H1 (cell line): ENCODE data around the gene EBNA1BP2. TPM values are rescaled to one million over a fixed set of nuclear protein-coding genes. Genes with fewer than 3 reads are reported as not detected.

Experiments used
- CTCF ChIA-PET: fragments of 300-600 bp; sonication (Branson Sonifier 250); formaldehyde crosslinking; loops from one replicate; lab custom pipeline; 2021; ENCODE audit not compliant: partially characterized antibody; lab: Charles Lee
- POLR2A ChIA-PET: fragments of 300-600 bp; sonication (Branson Sonifier 250); formaldehyde crosslinking; loops from one replicate; lab custom pipeline; 2021; ENCODE audit warnings: inconsistent platforms; ENCODE audit not compliant: partially characterized antibody; lab: Charles Lee
- DNase-seq, 2 experiments: peaks; one replicate each; pipeline versions ENCODE4 v3.0.0 to v3.0.0-alpha.2; 2010 to 2022; ENCODE audit warnings: low spot score in 2 of 2, low read depth in 1 of 2, mixed read lengths in 1 of 2
- FAIRE-seq: peaks from 2 replicates; lab custom pipeline; 2011; peaks lifted over from hg19 to GRCh38; lab: Jason Lieb, UNC
- H2AFZ ChIP-seq: 2 replicates; pipeline ENCODE4 v1.8.1; 2012; ENCODE audit warnings: low read length, inconsistent platforms
- H2AK5ac ChIP-seq: 2 replicates; pipeline ENCODE4 v1.6.1; 2013; ENCODE audit warnings: low read depth, low read length
- H2BK120ac ChIP-seq: replicated peaks from 2 replicates; pipeline ENCODE3; 2013; ENCODE audit warnings: low read depth, low read length, inconsistent platforms
- H2BK12ac ChIP-seq: 2 replicates; pipeline ENCODE4 v1.6.1; 2013; ENCODE audit warnings: low read depth, low read length
- H2BK15ac ChIP-seq: 2 replicates; pipeline ENCODE4 v1.6.1; 2013; ENCODE audit warnings: low read length
- H2BK20ac ChIP-seq: 2 replicates; pipeline ENCODE4 v1.6.1; 2013; ENCODE audit warnings: low read length
- H2BK5ac ChIP-seq: 2 replicates; pipeline ENCODE4 v1.6.1; 2013; ENCODE audit warnings: low read depth, low read length
- H3K14ac ChIP-seq: 2 replicates; pipeline ENCODE4 v1.6.1; 2013; ENCODE audit warnings: inconsistent platforms; ENCODE audit not compliant: insufficient read length
- H3K18ac ChIP-seq: 2 replicates; pipeline ENCODE4 v1.6.1; 2013; ENCODE audit warnings: low read length; ENCODE audit errors: extremely low read depth
- H3K23ac ChIP-seq: 2 replicates; pipeline ENCODE4 v1.6.1; 2013; ENCODE audit warnings: inconsistent platforms; ENCODE audit not compliant: insufficient read length
- H3K23me2 ChIP-seq: 2 replicates; pipeline ENCODE4 v1.6.1; 2013; ENCODE audit warnings: low read depth, low read length
- H3K27ac ChIP-seq: 2 replicates; pipeline ENCODE4 v1.6.1; 2011; ENCODE audit warnings: low read depth, low read length, inconsistent platforms
- H3K27me3 ChIP-seq, 4 experiments: replicated peaks in 1 of 4; 1 replicate in 1 of 4; 2 replicates in 3 of 4; pipeline versions ENCODE4 v1.6.1 to v1.8.1; 2011 to 2013; ENCODE audit warnings: low read length in 3 of 4, mild to moderate bottlenecking in 3 of 4, inconsistent platforms in 2 of 4, mixed read lengths in 2 of 4, moderate library complexity in 1 of 4; ENCODE audit not compliant: control insufficient read depth in 3 of 4, insufficient read depth in 3 of 4; ENCODE audit errors: extremely low read depth in 1 of 4
- H3K36me3 ChIP-seq, 4 experiments: 2 replicates each; pipeline versions ENCODE4 v1.6.1 to v1.8.1; 2011 to 2013; ENCODE audit warnings: mild to moderate bottlenecking in 4 of 4, low read length in 3 of 4, moderate library complexity in 2 of 4, control low read depth in 1 of 4, inconsistent platforms in 1 of 4; ENCODE audit not compliant: insufficient read depth in 4 of 4, control insufficient read depth in 2 of 4
- H3K4ac ChIP-seq: replicated peaks from 2 replicates; pipeline ENCODE3; 2013; ENCODE audit warnings: low read length, low read depth, mixed read lengths, inconsistent platforms; ENCODE audit not compliant: insufficient read length
- H3K4me1 ChIP-seq, 4 experiments: replicated peaks in 1 of 4; 1 replicate in 1 of 4; 2 replicates in 3 of 4; pipeline versions ENCODE4 v1.6.1 to v1.8.1; 2011 to 2013; ENCODE audit warnings: low read length in 3 of 4, inconsistent platforms in 2 of 4, mixed read lengths in 1 of 4; ENCODE audit not compliant: insufficient read depth in 4 of 4, control insufficient read depth in 3 of 4
- H3K4me2 ChIP-seq, 2 experiments: 2 replicates each; pipeline versions ENCODE4 v1.6.1 to v1.8.1; 2011 to 2013; ENCODE audit warnings: low read depth in 2 of 2, low read length in 2 of 2, control low read depth in 1 of 2, inconsistent platforms in 1 of 2, mild to moderate bottlenecking in 1 of 2; ENCODE audit not compliant: insufficient read depth in 1 of 2
- H3K4me3 ChIP-seq, 4 experiments: fragments of 200-600, 300-600 bp in 1 of 4; sonication (generic), shearing (Covaris generic), sonication (Bioruptor Twin) in 1 of 4; 2 replicates each; pipeline versions ENCODE4 v1.5.1 to v1.8.1; 2011 to 2016; ENCODE audit warnings: low read length in 4 of 4, low read depth in 3 of 4, control low read depth in 2 of 4, inconsistent platforms in 2 of 4, mild to moderate bottlenecking in 2 of 4, mixed read lengths in 1 of 4, moderate library complexity in 1 of 4; ENCODE audit not compliant: insufficient read depth in 2 of 4; ENCODE audit errors: extremely low read depth in 1 of 4
- H3K56ac ChIP-seq: replicated peaks from 2 replicates; pipeline ENCODE3; 2013; ENCODE audit warnings: low read depth, mild to moderate bottlenecking, mixed read lengths, low read length, inconsistent platforms; ENCODE audit not compliant: insufficient read length
- H3K79me1 ChIP-seq: 2 replicates; pipeline ENCODE4 v1.6.1; 2013; ENCODE audit warnings: low read depth, low read length, control low read depth
- H3K79me2 ChIP-seq, 2 experiments: 2 replicates each; pipeline versions ENCODE4 v1.6.1 to v1.8.1; 2012 to 2013; ENCODE audit warnings: low read length in 2 of 2, mild to moderate bottlenecking in 2 of 2, inconsistent platforms in 1 of 2; ENCODE audit not compliant: insufficient read depth in 2 of 2, control insufficient read depth in 1 of 2
- H3K9ac ChIP-seq, 4 experiments: replicated peaks in 1 of 4; 1 replicate in 1 of 4; 2 replicates in 3 of 4; pipeline versions ENCODE4 v1.6.1 to v1.8.1; 2011 to 2013; ENCODE audit warnings: low read depth in 3 of 4, low read length in 3 of 4, control low read depth in 2 of 4, mild to moderate bottlenecking in 2 of 4, moderate library complexity in 2 of 4, inconsistent platforms in 1 of 4; ENCODE audit errors: extremely low read depth in 1 of 4
- H3K9me3 ChIP-seq, 2 experiments: 2 replicates each; pipeline versions ENCODE4 v1.6.1 to v1.8.1; 2012 to 2013; ENCODE audit warnings: mild to moderate bottlenecking in 2 of 2, moderate library complexity in 2 of 2, control low read depth in 1 of 2, inconsistent platforms in 1 of 2, low read depth in 1 of 2, low read length in 1 of 2, mixed read lengths in 1 of 2; ENCODE audit not compliant: insufficient read depth in 2 of 2
- H4K20me1 ChIP-seq, 2 experiments: replicated peaks in 1 of 2; 2 replicates each; pipeline versions ENCODE3 to v1.8.1; 2011 to 2013; ENCODE audit warnings: inconsistent platforms in 2 of 2, low read length in 2 of 2, mild to moderate bottlenecking in 1 of 2; ENCODE audit not compliant: insufficient read depth in 2 of 2, control insufficient read depth in 1 of 2
- H4K5ac ChIP-seq: 2 replicates; pipeline ENCODE4 v1.6.1; 2013; ENCODE audit warnings: low read length, low read depth, mixed read lengths, inconsistent platforms; ENCODE audit not compliant: insufficient read length
- H4K8ac ChIP-seq: 2 replicates; pipeline ENCODE4 v1.8.0; 2013; ENCODE audit warnings: mild to moderate bottlenecking, moderate library complexity, low read length, inconsistent platforms; ENCODE audit not compliant: insufficient read depth; ENCODE audit errors: extremely low read depth
- H4K91ac ChIP-seq: replicated peaks from 2 replicates; pipeline ENCODE3; 2013; ENCODE audit warnings: low read length, mixed read lengths, inconsistent platforms; ENCODE audit not compliant: insufficient read length
- BCL11A ChIP-seq, 2 experiments: IDR thresholded peaks; one replicate each; pipeline ENCODE4 v1.6.1; 2011; ENCODE audit warnings: low read depth in 2 of 2, low read length in 2 of 2, mild to moderate bottlenecking in 2 of 2
- CHD1 ChIP-seq: IDR thresholded peaks from 2 replicates; pipeline ENCODE4 v1.6.1; 2012; ENCODE audit warnings: low read depth, low read length, improper control_type of control experiment
- CTBP2 ChIP-seq: IDR thresholded peaks from 2 replicates; pipeline ENCODE4 v1.7.0; 2011; ENCODE audit warnings: borderline replicate concordance, mild to moderate bottlenecking, moderate library complexity, mixed read lengths, low read length; ENCODE audit not compliant: insufficient read depth, insufficient read length
- E2F6 ChIP-seq: IDR thresholded peaks from 2 replicates; pipeline ENCODE4 v1.6.1; 2012; ENCODE audit warnings: inconsistent platforms
- GTF2F1 ChIP-seq: IDR thresholded peaks from 2 replicates; pipeline ENCODE4 v1.6.1; 2012; ENCODE audit warnings: low read depth, low read length, improper control_type of control experiment, borderline replicate concordance
- JUN ChIP-seq: IDR thresholded peaks from 2 replicates; pipeline ENCODE4 v1.6.1; 2011; ENCODE audit warnings: low read depth, mild to moderate bottlenecking, improper control_type of control experiment, low read length
- KDM1A ChIP-seq: fragments of 200-600, 300-600 bp; sonication (generic); IDR thresholded peaks from 2 replicates; pipeline ENCODE4 v1.7.1; 2016; ENCODE audit warnings: mild to moderate bottlenecking, low read length, borderline replicate concordance
- POLR2AphosphoS5 ChIP-seq: IDR thresholded peaks from 2 replicates; pipeline ENCODE4 v1.6.1; 2011; ENCODE audit warnings: low read depth, low read length
- RFX5 ChIP-seq: IDR thresholded peaks from 2 replicates; pipeline ENCODE4 v1.6.1; 2011; ENCODE audit warnings: low read depth, low read length, improper control_type of control experiment, borderline replicate concordance
- RNF2 ChIP-seq: fragments of 200-900, 300-1000 bp; sonication (generic); IDR thresholded peaks from 2 replicates; pipeline ENCODE4 v1.7.1; 2016; ENCODE audit warnings: borderline replicate concordance, low read depth, mild to moderate bottlenecking, antibody characterized with exemption, low read length; ENCODE audit not compliant: poor library complexity, severe bottlenecking; ENCODE audit errors: missing control alignments
- SP1 ChIP-seq: IDR thresholded peaks from 2 replicates; pipeline ENCODE4 v1.6.1; 2011; ENCODE audit warnings: low read depth, low read length
- SRF ChIP-seq: IDR thresholded peaks from 2 replicates; pipeline ENCODE4 v1.6.1; 2011; ENCODE audit warnings: mild to moderate bottlenecking, low read depth, low read length, moderate library complexity
- TBP ChIP-seq: IDR thresholded peaks from 2 replicates; pipeline ENCODE4 v1.6.1; 2011; ENCODE audit warnings: low read depth, low read length, improper control_type of control experiment
- ZNF274 ChIP-seq: IDR thresholded peaks from 2 replicates; pipeline ENCODE4 v1.7.0; 2012; ENCODE audit warnings: low read length, borderline replicate concordance; ENCODE audit errors: extremely low read depth
- WGBS, 2 experiments: shearing (Covaris generic) in 1 of 2; methylation state at CpG; one replicate each; pipeline versions ENCODE4 v1.1.6 to v1.1.7; 2013 to 2015; ENCODE audit warnings: low lambda C conversion rate in 2 of 2, mixed read lengths in 2 of 2, inconsistent platforms in 1 of 2, low coverage in 1 of 2, missing lambda C conversion rate in 1 of 2; ENCODE audit not compliant: insufficient replicate concordance in 2 of 2, insufficient coverage in 1 of 2, insufficient read length in 1 of 2; ENCODE audit errors: extremely low coverage in 1 of 2, missing lambda C conversion rate in 1 of 2; 5-methylcytosine and 5-hydroxymethylcytosine counted together
- polyA plus RNA-seq, 7 experiments: library from polyadenylated mRNA; depleted of rRNA in 3 of 7; stranded (reverse) in 5 of 7; unstranded in 2 of 7; fragments of >200 nt in 5 of 7; fragments of 200-250 nt in 2 of 7; gene quantifications; 1 replicate in 5 of 7; 2 replicates in 1 of 7; 4 replicates in 1 of 7; pipeline versions ENCODE4 v1.2.1 to v1.2.3, GENCODE V29; 2011 to 2013; ENCODE audit warnings: missing spikeins in 2 of 7, mixed read lengths in 2 of 7
- total RNA-seq: library from RNA; stranded (reverse); fragmentation: NEBNext Ultra II Directional; extraction: Animal tissue kit (Norgen Biotek cat#: 25700); gene quantifications from 2 replicates; pipeline ENCODE4 v1.2.1, GENCODE V29; 2021

EBNA1BP2 gene
- total and polyA plus RNA-seq, 2 of the 8 experiments (the other 6 are each of a cell fraction or from before 2014, with no cell fraction given), result 31.0 to 104 TPM

GRCh38 chr1:43129426-43129825, 42.7 kb downstream of the EBNA1BP2 start:
- Histone ChIP-seq H3K79me2 (no peaks in the 10 kb centered on the region), H2BK12ac (no peak overlapping the region), H3K4me1 (no peaks in the 10 kb centered on the region), H4K8ac (no peak overlapping the region), H3K56ac (no peak overlapping the region), H3K18ac (no peak overlapping the region; the same call in 1 of the 2 replicates), H2BK5ac (no peak overlapping the region), H3K36me3 (peaks cover 0 to 13% (median 0%) of the 10 kb centered on the region in 4 experiments; a peak in 3 of 8 replicates), H3K23me2 (peaks cover 2% of the 10 kb centered on the region; the same call in 1 of the 2 replicates), H2BK20ac (no peak overlapping the region), H2AK5ac (peak overlapping the region; percentile 4; the same call in 1 of the 2 replicates), H3K79me1 (no peaks in the 10 kb centered on the region; the same call in 1 of the 2 replicates), H4K91ac (no peak overlapping the region), H4K20me1 (no peaks in the 10 kb centered on the region), H2BK120ac (no peak overlapping the region), H3K9me3 (peaks cover 3 to 9% of the 10 kb centered on the region in 2 experiments; a peak in 2 of 4 replicates), H3K27ac (no peak overlapping the region), H2BK15ac (no peak overlapping the region), H3K23ac (no peak overlapping the region), H3K27me3 (no peaks in the 10 kb centered on the region), H2AFZ (no peak overlapping the region), H4K5ac (no peak overlapping the region), H3K4ac (no peak overlapping the region), H3K9ac (no peak overlapping the region), H3K4me2 (no peak overlapping the region), H3K4me3 (no peak overlapping the region), H3K14ac (no peak overlapping the region)
- CTCF ChIA-PET, result interaction anchor here (1.6 kb wide), 1 partner anchor 14 kb away, joined by 8 read pairs; no protein-coding TSS in a partner anchor
- POLR2A ChIA-PET, result no interaction called here
- FAIRE-seq, result no peak
- DNase-seq, result no peak
- WGBS, 2 experiments, result 89% methylated on average over 5 of the region's 5 CpGs; no CpG with 5 or more reads in 1 of the 2 experiments
- TF ChIP-seq BCL11A (IDR thresholded peaks at IDR 0.05; ENCODE audit: low read depth in 2 of 2, low read length in 2 of 2), result no peak
- TF ChIP-seq KDM1A, result no peak
- TF ChIP-seq ZNF274, result no peak
- TF ChIP-seq E2F6, result no peak
- no peak for TF ChIP-seq POLR2AphosphoS5
- no peak for TF ChIP-seq JUN
- no peak for TF ChIP-seq CTBP2
- no peak for TF ChIP-seq CHD1
- no peak for TF ChIP-seq RFX5
- no peak for TF ChIP-seq TBP
- TF ChIP-seq SRF, result no peak
- TF ChIP-seq GTF2F1, result no peak
- no peak for TF ChIP-seq SP1
- no peak for TF ChIP-seq RNF2
